GM13977 (cell line): ENCODE results near the gene CRIP1.

Experiments used
- DNase-seq: peaks from one replicate; pipeline ENCODE4 v3.0.0; 2012; ENCODE audit warnings: low spot score
- in situ Hi-C: fragments of 300-500 bp; cut with MboI; formaldehyde crosslinking; loops from one replicate; pipeline ENCODE4 v1.12.0; 2022; ENCODE audit warnings: low sequenced_read_pairs, low pct_unique_long_range_greater_than_20kb, mixed read lengths, inconsistent platforms; ENCODE audit not compliant: unreplicated experiment
- TF ChIP-seq, protein P1 (sequence below): IDR thresholded peaks from 2 replicates; pipeline ENCODE4 v1.5.1; 2012; ENCODE audit warnings: mild to moderate bottlenecking, control low read depth; ENCODE audit not compliant: insufficient read depth; ENCODE audit errors: extremely low read depth, missing control alignments

CRIP1 gene

DNA sequence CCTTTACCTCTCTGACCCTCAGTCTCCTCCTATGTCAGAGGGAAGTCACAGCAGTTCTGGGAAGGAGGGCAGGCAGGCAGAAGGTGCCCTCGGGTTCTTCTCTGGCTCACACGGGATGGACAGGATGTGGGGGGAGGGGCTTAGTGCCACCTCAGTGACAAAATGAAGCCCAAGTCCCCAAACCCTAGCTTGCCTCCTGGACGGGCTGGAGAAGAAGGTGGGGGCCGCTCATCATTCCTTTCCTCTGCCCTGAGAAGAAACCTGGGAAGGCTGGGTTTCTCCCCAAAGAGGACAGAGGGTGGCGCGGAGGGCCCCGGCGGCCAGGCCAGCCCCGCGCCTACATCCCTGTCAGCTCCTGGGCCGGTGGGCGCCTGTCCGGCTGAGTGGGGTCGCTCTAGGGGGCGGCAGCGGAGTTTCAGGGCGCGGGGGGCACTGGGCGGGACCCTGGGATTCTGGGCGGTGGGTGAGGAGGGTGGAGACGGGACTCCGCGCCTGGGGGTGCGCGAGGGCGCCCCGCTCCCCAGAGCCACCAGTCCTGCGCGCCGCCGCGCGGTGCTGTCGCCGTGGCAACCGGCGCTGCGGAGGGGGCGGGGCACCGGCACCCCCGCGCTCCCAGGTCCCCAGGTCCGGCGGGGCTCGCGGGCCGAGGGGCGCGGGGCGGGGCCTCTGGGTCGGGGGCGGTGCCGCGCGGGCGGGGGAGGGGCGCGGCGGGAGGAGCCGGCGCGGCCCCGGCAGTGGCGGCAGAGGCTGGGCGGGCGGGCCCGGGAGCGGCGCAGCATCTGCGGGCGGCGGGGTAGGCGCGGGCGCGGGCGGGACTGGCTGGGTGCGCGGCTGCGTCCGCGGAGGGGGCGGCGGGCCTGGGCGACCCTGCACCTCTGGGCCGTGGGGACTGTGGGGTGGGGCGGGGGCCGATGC is 39.4 kb downstream of the CRIP1 start, which contains the start of gene TMEM121:
Gene TMEM121, plus strand, starts transcription at position 723 of the 915 bp plus-strand sequence. CDS start 2,252 bp downstream, outside the sequence.
- in situ Hi-C loops, result no loop called here
- peak; percentile 78 for DNase-seq
- TF ChIP-seq, protein P1, sequence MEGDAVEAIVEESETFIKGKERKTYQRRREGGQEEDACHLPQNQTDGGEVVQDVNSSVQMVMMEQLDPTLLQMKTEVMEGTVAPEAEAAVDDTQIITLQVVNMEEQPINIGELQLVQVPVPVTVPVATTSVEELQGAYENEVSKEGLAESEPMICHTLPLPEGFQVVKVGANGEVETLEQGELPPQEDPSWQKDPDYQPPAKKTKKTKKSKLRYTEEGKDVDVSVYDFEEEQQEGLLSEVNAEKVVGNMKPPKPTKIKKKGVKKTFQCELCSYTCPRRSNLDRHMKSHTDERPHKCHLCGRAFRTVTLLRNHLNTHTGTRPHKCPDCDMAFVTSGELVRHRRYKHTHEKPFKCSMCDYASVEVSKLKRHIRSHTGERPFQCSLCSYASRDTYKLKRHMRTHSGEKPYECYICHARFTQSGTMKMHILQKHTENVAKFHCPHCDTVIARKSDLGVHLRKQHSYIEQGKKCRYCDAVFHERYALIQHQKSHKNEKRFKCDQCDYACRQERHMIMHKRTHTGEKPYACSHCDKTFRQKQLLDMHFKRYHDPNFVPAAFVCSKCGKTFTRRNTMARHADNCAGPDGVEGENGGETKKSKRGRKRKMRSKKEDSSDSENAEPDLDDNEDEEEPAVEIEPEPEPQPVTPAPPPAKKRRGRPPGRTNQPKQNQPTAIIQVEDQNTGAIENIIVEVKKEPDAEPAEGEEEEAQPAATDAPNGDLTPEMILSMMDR, result no peak

DNA sequence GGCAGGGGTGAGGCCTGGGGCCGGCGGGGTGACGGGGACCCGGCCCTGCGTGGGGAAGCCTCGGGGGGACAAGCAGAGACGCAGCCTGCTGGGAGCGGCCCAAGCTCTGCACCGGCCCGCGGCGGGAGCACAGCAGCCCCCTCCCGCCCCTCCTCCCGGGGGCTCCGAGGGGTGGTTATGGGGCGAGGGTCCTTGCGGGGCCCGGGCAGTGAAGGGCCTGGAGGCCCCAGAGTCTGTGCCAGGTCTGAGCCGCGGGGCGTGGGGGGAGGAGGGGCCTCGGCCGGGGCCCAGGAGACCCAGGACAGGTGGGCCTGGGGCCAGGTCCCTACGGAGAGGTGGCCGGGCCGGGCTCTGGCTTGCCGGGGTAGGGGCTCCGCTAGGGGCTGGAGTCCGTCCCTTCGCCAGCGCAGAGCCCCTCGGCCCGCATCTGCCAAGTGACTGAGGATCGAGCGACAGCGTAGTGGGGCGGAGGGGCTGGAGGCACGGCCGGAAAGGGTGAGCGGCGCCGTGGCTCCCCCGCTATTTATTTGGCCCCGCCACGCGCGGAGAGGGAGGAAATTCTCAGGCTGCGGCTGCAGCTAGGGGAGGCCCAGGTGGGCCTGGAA is 40.2 kb downstream of the CRIP1 start:
- in situ Hi-C loops, result no loop called here
- no peak for DNase-seq

DNA sequence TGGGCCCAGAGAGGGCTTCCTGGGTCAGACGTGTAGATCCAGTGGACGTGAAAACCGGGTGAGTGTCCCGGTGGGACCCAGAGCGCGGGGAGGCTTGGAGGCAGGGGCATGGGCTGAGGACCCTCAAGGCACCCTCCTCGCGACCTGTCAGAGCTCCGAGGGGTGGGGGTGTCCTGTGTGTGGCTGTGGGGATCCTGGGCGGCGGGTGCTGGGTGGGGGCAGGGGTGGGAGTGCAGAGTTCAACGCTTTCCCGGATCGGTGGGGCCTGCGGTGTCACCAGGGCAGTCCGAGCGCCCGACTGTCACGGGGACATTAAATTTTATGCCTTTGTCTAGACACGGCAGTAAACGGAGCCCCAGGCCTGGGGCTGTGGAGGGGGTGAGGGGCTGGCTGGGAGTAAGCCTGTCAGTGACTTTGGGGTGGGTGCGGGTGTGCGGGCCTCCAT is 40.7 kb downstream of the CRIP1 start:
- no peak for DNase-seq

More for the DNA sequence above, 40.2 kb downstream of the CRIP1 start:
- TF ChIP-seq, protein P1, result no peak

DNA sequence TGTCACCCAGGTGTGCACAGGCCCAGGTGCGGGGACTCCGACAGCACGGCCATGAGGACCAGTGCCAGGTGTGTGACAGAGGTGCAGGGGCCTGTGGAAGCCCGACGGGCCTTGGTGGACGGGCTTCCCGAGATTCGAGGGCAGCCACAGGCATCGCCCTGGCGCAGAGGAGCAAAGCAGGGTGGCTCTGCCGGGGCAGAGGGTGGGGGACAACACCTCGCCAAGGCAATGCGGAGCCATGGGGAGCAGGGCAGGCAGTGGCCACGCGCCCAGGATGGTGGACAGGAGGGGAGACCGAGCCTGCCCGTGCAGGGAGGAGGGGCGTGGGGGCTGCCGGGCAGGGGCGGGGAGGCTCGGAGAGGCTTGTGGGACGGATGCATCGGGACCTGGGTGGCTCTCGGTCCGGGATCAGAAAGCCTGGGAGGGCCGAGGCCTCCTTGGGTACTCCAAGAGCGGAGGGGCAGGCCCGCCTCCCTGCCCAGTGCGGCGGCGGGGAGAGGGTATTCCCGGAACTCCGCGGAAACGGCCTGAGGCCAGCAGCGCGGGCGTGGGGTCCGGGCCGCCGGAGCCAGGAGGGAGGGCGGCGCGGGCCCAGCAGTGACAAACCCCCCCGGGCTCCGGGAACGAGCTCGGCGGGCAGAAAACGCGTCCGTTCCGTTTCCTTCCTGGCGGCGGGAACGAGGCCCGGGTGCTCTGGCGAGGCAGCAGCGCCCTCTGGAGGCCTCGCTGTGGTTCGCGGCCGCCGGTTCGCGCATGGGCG is 41.3 kb downstream of the CRIP1 start:
- TF ChIP-seq, protein P1, result peak; percentile 99
- in situ Hi-C loops, result no loop called here
- DNase-seq, result peak; percentile 97

More for the DNA sequence above, 40.7 kb downstream of the CRIP1 start:
- TF ChIP-seq, protein P1, result no peak
- in situ Hi-C loops, result no loop called here

DNA sequence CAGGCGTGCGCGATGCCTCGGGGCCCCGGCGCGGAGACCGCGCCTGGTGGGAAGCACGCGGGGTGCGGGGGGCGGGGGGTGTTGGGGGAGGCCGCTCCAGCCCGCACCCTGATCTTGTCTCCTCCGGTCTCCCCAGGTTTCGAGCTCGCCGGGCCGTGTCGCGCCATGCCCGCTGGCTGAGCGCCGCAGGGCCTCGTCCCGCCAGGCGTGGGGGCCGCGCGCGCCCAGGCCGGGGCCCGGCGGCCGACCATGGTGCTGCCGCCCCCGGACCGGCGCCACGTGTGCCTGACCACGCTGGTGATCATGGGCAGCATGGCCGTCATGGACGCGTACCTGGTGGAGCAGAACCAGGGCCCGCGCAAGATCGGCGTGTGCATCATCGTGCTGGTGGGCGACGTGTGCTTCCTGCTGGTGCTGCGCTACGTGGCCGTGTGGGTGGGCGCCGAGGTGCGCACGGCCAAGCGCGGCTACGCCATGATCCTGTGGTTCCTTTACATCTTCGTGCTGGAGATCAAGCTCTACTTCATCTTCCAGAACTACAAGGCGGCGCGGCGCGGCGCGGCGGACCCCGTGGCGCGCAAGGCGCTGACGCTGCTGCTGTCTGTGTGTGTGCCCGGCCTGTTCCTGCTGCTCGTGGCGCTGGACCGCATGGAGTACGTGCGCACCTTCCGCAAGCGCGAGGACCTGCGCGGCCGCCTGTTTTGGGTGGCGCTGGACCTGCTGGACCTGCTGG is 42.1 kb downstream of the CRIP1 start:
- TF ChIP-seq, protein P1, result no peak
- DNase-seq, result peak; percentile 56
- in situ Hi-C loops, result no loop called here

DNA sequence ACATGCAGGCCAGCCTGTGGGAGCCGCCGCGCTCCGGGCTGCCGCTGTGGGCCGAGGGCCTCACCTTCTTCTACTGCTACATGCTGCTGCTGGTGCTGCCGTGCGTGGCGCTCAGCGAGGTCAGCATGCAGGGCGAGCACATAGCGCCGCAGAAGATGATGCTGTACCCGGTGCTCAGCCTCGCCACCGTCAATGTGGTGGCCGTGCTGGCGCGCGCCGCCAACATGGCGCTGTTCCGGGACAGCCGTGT is 42.6 kb downstream of the CRIP1 start:
- in situ Hi-C loops, result no loop called here
- no peak for DNase-seq
- TF ChIP-seq, protein P1, result no peak
